HFF-Myc (cell line): ENCODE measurements around the gene CUBN.
A peak's percentile ranks its signal among the peaks of the same experiment; 100 is the strongest.

Source experiments
- DNase-seq: peaks from one replicate; pipeline ENCODE4 v3.0.0-alpha.2; 2011; ENCODE audit warnings: low read depth; ENCODE audit errors: extremely low read depth
- H3K4me3 ChIP-seq: replicated peaks from 2 replicates; pipeline ENCODE4 v1.5.1; 2011; ENCODE audit warnings: low read depth, mild to moderate bottlenecking, control low read depth, low read length
- CTCF ChIP-seq: IDR thresholded peaks from 2 replicates; pipeline ENCODE4 v1.5.1; 2012; ENCODE audit warnings: mild to moderate bottlenecking, low read depth, low read length, control low read depth; ENCODE audit errors: missing control alignments

Gene CUBN

DNA sequence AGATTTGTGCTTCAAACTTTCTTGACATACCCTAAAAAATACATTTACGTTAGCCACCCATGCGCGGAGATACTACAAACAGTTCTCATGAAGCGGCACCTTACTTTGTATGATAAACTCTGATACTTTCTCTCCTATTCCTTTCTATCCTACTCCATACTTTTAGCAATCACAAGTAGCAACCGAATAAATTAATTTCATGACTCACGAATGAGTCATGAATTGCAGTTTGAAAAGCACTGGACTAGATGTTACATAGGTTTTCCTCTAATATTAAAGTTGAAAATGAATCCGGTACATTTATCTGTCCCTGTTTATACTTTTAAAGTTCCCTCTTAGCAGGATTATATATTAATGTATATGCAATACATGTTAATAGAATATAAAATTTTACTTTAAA, 67.6 kb downstream of the CUBN start:
- DNase-seq: no peak
- no peak overlapping the region for H3K4me3 ChIP-seq
- TF ChIP-seq CTCF: no peak

GRCh38 chr10:17061418-17061817, 68.2 kb downstream of the CUBN start:
- DNase-seq: no peak
- no peak overlapping the region for H3K4me3 ChIP-seq
- no peak for TF ChIP-seq CTCF

GRCh38 chr10:17060289-17060688, 69.3 kb downstream of the CUBN start:
- no peak for TF ChIP-seq CTCF
- DNase-seq: no peak

DNA sequence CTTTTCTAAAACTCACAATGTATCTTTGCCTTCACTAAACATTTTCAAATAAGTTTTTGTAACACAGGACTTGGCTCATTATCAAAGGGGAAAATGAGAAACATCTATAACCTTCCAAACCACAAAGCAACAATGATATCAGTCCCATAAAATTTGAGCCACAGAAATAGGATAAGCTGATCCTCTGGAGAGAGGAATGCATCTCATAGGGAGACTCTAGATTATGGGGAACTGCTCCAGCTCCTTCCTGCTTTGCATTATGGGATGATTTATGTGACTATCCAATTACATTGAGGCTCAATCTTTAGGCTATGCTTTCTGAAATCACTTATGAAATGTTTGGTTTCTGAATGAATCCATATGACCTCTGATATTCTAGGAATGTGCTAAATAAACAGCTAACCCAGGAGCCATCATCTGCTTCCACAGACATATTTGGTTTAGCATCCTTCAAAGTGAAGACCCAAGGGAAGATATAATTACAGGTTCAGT, 70.4 kb downstream of the CUBN start:
- no peak for TF ChIP-seq CTCF
- peak; percentile 94 for DNase-seq
- no peak overlapping the region for H3K4me3 ChIP-seq

More at GRCh38 chr10:17060289-17060688, 69.3 kb downstream of the CUBN start:
- H3K4me3 ChIP-seq: no peak overlapping the region

DNA sequence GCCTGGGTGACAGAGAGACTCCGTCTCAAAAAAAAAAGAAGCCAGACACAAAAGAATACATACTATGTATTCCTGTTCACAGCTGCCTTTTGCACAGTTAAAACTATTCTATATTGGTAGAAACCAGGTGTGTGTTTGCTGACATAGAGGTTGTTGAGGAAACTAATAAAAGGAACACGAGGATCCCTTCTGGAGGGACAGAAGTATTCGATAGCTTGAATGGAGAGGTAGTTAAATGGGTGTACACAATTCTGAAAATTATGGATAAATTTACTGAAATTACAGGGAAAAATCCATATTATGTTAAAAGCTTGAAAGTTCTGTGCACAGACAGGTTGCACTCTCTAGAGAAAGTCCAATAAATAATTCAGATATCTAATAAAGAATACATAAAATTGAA, 71.5 kb downstream of the CUBN start:
- no peak overlapping the region for H3K4me3 ChIP-seq
- no peak for DNase-seq
- TF ChIP-seq CTCF: no peak

GRCh38 chr10:17056781-17057428, 72.7 kb downstream of the CUBN start:
- no peak overlapping the region for H3K4me3 ChIP-seq
- no peak for TF ChIP-seq CTCF
- no peak for DNase-seq

DNA sequence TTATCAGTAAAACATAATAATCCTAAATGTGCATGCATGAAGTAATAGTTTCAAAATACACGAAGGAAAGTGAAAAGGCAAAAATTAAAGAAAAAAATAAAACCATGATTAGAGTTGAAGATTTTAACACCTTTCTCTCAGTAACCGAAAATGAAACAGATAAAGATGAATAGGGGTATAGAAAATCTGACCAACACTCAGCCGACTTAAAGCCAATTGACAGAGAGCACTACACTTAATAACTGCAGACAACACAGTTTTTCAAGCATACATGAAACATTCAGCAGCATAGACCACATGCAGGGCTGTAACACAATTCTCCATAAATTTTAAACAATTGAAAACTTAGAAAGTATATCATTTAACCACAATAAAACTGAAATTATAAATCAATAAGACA, 76.1 kb downstream of the CUBN start:
- no peak for DNase-seq
- no peak overlapping the region for H3K4me3 ChIP-seq
- TF ChIP-seq CTCF: no peak
